ENCODE results near the gene CXADR.

DNA sequence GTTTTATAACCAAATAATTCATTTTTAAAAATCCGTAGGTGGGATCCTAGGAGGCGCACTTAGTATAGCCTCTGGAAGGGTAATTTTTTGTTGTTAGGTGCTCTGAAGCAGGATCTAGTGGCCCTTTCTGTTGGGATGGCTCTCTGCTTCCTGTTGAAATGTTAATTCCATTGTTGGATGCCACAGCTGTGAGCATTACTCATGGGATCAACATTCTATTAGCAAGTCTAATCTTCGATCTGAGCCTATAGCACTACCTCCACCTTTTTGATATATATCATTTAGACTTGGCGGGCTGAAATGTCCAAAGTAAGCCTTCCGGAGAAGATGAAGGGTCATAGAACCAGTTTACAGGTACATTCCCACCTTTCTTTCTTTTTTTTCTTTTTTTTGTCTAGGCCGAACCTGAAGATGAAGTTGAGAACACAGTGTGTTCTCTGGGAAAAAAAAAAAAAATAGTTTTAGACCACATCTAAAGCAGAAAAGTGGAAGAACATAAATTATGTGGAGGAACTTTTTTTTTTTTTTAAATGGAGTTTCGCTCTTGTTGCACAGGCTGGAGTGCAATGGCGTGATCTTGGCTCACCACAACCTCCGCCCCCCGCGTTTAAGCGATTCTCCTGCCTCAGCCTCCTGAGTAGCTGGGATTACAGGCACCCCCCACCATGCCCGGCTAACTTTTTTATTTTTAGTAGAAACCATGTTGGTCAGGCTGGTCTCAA, 1.4 kb downstream of the CXADR start:
- TF ChIP-seq POLR2AphosphoS5 (IDR thresholded peaks at IDR 0.05; ENCODE audit: low read depth, low read length) = no peak
- no peak for TF ChIP-seq SPI1 (IDR thresholded peaks at IDR 0.05; ENCODE audit: low read depth, low read length)
- no peak for TF ChIP-seq PAX5 (IDR thresholded peaks at IDR 0.05; ENCODE audit: insufficient read depth, low read length, severe bottlenecking)

Measured in GM12891 (cell line).